GM11168 (cell line): ENCODE data around the gene XPO4.

Source experiments
- in situ Hi-C: fragments of 300-500 bp; cut with MboI; formaldehyde crosslinking; loops from one replicate; pipeline ENCODE4 v1.12.0; 2022; ENCODE audit warnings: low sequenced_read_pairs; ENCODE audit not compliant: unreplicated experiment

Gene XPO4

DNA sequence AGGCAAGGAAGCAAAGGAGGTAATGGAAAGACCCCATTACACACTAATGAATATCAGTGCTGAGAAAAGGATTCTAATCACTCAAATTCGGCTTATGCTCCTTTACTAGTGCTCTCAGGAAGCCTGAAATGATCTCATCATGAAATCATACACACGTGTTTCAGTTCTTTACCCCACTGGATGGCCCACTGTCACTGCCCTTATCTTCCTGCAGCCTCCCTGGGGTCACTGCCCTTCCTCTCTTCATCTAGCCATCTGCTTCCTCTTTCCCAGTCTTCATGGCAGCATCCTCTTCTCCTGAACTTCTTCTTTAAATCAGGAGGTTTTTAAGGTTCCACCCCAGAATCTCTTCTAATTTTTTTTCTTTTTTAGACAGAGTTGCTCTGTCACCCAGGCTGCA is 100.8 kb downstream of the XPO4 start:
- in situ Hi-C loops, result loop anchor here (25.0 kb wide), 1 partner anchor 614 kb away; the partner anchor contains the start of gene GJB2

DNA sequence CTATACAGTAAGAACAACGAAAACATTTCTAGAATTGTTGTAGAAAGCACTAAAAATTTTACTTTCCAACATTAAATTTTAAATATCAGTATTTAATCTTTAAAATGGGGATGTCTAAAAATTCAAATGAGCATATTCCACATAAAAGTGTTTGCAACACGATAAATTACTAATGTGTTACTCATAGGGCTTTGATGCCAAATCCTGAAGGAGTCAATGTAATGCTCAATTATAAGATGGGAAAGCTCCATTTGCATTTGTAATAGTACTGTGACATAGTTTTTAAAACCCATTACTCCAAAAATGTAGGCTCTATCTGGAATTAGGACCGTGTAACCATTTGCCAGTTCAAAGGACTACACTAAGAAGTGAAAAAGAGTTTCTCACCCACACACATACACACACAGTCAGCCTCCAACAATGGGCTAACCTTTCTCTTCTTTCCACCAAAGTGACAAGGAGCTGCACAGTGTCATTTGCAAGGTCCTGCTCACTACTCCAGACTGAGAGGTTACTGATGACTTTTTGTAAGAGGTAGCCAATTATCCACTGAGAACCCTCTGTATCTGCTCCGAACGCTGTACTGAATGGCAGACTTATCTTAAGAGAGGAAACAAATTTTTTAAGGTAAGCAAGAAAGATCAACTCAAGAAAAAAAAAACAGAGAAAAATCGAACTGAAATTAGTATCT is 102.7 kb downstream of the XPO4 start:
- in situ Hi-C loops, result loop anchor here (25.0 kb wide), 1 partner anchor 613 kb away; the partner anchor contains the start of gene GJB2

DNA sequence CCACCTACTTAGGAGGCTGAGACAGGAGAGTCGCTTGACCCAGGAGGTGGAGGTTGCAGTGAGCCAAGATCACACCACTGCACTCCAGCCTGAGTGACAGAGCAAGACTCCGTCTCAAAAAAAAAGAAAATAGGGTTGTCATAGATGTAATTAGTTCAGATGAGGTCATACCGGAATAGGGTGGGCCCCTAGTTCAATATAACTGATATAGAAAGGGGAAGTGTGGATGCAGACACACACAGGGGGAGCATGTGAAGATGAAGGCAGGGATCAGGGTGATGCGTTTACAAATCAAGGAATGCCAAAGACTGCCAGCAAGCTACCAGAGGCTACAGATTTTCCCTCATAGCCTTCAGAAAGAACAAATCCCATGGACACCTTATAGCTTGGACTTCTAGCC is 104.5 kb downstream of the XPO4 start:
- in situ Hi-C loops, result no loop called here

DNA sequence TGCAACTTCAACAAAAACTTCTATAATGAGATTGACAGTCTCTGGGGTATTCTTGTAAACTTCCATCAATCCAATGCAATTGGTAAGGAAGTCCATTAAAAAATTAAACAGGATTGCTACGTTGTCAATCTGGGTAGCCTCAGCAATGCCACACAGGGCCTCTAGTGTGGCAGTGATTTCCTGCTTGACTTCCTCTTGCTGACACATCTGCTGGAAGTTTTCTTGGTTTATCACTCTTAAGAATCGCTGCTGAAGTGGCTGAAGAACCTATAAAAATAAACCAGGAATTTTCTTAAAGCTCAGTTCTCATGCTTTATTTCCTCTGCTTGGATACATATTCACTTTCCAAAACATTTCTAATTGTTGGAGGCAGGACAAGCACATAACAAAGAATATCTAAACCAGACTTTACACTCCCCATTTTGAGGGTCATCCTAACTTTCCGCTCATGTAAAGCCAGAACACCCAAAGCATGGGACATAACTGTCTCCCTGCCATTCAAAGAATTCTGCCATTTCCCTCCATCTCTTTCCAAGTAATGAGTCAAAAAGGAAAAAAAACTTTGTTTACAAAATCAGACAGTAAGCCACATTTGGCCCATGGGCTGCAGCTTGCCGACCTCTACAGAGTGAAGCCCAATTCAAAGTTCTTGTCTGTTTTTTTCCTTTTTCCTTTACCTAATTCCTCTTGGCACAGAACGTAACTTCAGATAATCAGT is 105.6 kb downstream of the XPO4 start:
- in situ Hi-C loops, result no loop called here

DNA sequence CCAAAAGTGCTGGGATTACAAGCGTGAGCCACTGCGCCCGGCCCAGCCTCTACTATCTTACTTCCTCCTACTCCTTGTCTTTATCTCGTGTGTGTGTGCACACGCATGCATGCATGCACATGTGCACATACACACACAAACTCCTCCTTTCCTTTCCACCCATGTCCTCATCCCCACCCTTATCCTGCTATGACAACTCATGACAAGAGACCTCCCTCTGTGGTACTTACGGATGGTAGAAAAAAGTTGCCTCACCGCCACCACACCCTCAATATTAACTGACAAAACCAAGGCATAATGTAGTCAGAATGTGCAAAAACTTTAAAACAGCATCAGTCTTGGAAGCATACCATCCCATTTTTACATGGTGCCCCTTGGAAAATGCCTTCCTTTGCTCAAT is 112.9 kb downstream of the XPO4 start:
- in situ Hi-C loops, result no loop called here

DNA sequence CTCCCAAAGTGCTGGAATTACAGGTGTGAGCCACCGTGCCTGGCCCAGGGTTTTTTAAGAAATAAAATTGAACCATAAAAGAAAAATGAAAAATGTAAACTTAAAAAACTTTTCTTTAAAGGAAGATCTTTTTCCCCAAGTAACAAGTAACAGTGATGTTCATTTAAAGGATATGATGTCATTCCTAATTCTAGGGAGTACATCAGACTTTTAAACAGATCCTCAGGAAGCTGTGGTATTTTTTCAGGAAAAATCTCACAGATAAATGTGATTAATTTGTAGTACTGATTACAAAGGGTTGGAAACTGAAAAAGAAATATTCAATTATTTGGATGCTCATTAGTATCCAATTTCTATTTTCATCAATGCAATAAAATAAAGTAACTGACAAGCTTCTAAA is 114.2 kb downstream of the XPO4 start:
- in situ Hi-C loops, result no loop called here

DNA sequence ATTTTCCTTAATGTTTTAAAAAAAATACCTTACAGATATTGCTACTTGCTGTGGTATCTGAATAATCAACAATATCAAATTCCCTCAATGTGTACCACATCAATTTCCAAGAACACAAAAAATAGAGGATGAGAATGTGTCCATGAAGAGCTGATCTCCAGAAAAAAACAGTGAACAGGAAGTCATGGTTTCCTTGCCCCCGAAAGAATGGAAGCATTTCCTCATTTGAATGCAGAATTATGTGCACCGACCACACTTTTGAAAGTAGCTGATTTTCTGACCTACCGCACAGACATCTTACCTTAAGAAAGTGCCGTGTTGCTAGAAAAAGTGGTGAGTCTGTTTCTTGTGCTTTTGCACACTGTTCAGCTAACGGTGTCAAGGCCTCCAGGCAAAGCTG is 115.4 kb downstream of the XPO4 start:
- in situ Hi-C loops, result no loop called here

DNA sequence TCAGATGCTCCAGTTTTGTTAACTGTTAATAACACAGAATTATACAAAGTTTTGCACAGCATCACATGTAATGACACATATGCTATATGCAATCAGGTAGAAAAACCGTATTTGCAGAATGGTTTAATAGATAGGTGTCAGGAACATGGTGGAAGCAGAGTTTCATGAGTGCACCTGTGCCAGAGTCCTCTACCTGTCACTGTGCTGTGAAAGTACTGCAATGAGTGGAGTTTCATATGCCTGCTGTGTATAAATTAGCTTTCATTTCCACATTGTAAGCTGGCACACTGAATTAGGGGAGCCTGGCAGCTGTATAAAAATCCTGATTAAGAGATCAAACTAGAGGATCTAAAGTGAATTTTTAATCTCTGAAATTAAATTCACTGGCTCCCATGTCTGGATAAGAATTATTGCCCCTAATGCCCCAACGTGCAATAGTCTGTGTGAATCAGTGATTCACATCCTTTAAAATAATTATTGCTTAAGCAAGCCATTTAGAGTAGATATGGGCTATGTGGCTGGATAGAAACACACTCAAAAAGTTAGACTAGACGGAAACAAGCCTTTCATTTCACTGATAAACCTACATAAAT is 120.3 kb downstream of the XPO4 start:
- in situ Hi-C loops, result no loop called here

DNA sequence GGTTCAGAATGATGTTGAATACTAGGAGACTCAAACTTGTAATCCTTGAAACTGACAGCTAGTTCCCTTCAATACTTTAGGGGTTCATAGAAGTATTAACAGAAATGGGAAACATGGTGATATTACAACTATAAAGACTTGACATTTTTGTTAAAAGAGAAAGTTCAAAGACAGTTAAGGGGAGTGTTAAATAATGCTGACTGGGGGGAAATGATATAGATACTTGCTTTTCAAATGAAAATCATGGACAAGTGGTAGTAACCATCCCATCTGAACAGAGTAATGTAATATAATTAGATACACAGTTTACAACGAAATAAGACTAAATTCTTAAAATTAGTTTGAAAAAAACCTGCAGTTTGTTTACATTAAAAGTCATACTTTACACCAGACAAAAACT is 122.2 kb downstream of the XPO4 start:
- in situ Hi-C loops, result no loop called here

DNA sequence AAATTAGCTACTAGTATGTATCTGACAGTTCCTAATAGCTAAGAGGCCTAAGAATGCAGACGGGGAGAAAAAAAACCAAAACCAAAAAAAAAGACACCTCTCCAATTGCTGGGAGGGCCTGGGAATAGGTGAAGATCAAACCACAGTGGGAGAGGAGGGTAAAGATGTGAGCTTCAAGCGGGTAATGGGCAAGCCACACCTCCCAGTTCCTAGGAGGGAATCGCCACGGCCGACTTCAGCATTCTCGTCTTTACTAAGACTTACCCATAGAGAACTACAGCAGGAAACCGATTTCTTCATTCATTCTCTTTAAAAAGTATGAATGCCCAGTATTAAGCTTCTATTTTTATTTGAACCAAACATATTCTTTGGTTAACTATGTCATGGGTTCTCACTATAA is 123.1 kb downstream of the XPO4 start:
- in situ Hi-C loops, result no loop called here

DNA sequence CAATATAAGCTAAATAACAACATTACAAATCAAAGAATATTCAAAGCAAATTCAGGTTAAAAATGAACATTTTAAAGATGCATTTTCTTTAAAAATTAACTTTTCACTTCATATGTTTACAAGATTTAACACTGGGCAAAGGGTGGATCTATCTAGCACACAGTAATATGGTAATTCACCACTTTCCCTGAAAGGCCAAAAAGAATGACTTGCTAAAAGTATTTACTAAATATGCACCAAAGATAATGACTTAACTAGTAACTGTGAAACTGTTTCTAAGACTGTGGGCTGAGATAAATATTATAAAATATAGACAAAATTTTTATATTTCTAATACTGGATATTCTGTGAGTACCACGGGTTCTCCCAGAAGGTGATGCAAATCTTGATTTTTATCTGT is 124.2 kb downstream of the XPO4 start:
- in situ Hi-C loops, result no loop called here

DNA sequence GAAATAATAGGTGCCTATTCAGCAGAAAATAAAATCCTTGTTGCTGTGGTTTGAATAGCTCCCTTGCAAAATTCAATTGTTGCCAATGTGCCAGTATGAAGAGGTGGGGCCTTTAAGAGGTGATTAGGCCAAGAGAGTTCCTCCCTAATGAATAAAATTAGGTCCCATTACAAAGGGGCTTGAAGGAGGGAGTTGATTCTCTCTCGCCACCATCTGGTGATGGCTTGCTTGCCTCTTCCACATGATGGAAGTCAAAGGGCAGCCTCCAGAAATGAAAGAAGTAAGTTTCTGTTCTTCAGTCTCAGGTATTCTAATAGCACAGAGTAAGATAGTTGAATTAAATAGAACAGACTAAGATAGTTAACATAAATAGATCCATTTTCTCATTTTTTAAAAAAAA is 125.8 kb downstream of the XPO4 start:
- in situ Hi-C loops, result no loop called here

DNA sequence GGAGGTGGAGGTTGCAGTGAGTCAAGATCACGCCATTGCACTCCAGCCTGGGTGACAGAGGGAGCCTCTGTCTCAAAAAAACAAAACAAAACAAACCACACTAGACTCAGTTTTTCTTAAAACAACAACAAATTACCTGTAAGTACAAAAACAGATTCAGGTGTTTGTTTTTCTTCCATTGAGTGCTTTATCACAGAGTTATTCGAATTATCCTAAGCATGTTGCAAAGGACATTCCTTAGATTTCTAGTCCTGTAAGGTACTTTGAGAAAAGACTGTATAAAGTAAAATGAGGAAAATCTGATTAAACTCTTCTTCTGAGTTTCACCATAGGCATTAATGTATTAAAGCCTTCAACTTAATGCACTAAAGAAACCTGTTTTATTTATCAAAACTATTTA is 126.6 kb downstream of the XPO4 start:
- in situ Hi-C loops, result no loop called here

DNA sequence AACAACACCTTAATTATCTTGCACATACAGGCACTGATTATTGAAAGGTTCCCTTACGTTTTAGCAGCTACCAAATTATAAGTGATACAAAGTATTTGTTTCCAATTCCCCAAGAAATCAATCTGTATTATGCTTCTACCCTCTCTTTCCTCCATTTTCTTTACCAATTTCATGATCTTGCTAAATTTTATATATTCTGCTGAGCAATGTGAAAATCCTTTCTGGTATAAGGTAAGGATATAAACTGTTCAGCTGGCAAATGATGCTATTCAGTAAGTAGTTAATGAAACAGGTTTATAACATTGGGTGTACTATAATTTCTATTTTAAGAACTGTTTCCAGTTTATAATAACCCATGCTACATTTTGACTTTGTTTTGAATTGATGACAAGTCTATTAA is 127.8 kb downstream of the XPO4 start:
- in situ Hi-C loops, result no loop called here

DNA sequence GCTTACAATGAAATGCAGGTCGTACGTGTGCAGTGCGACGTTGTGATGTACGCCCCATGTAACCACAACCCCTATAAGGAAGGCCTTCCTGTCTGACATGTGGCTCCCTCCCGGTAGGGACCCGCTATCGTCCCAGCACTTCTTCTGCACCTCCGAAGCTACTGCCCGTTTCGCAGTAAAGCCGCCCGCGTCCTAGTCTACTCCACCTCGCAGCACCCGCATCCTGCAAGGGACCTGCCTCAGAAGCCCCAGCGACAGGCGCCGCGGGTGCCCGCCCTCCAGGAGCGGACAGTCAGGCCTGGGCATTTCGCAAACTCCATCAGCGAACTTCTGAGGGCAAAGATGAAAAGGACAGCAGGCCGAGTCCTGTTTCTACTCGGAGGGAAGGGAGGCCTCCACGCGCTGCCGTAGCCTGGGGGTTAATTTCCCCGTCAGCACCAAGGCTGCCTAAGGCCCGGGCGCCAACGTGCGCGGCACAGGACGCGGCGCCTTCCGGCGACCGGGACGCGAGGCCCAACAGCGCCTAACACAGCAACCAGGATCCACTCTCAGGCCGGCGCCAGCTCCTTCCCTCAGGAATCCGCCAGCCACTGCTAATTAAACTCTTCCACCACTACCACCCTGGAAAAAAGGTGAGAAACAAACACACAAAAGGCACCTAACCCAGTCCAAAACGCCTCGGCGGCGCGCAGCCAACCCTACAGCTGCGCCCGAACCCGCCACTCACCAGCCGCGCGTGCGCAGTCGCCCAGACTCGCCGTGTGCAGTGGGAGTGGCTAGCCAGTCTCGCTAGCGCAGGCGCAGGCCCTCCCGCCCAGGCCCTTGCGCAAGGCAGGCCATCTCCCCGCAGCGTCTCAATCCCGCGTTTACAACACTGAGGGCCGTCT is 129.1 kb downstream of the XPO4 start, which contains the start of gene EEF1AKMT1:
Gene EEF1AKMT1, minus strand, starts transcription at position 768 of the 887 bp plus-strand sequence. CDS start 16,363 bp downstream, outside the sequence.
- in situ Hi-C loops, result no loop called here

DNA sequence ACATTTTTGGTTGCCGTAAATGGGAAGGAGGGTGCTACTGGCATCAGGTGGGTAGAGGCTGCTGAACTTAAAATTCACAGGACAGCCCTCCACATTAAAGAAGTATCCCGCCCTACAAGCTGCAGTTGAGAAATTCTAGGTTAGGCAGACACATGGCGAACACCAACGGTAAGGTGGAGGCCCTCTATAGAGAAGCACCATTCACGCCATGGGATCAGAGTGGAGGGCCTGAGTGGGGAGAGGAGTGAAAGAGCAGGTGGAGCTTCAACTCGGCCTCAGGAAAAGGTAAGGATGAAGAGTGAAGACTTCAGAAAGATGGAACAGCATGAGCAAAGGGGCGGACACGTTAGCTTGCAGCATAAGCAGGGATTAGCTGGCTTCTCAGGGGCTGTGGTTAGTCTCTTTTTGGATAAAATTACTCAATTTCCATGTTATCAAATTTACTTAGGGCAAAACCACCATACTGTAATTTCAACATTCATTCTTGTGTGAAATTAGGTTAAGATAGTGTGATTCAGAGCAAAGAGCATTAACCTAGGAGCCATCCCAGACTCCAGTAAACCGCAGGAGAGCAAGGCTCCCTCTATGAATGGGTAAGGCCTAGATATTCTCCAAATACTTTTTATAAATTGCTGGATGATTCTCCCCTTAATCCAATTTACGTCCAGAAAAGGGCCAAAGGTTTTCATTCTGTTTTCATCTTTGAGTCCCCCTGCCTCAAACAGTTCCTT is 130.0 kb downstream of the XPO4 start:
- in situ Hi-C loops, result no loop called here

DNA sequence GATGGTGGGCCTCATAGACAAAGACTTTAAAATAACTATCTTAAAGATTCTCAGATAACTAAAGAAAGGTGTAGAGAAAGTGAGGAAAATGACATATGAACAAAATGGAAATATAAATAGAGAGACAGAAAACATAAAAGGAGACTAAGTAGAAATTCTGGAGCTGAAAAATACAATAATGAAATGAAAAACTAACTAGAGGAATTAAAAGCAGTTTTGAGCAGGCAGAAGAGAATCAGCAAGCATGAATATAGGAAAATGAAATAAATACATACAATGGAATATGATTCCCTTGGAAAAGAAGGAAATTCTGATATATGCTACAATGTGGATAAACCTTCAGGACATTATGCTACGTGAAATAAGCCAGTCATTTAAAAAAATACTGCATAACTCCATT is 132.7 kb downstream of the XPO4 start:
- in situ Hi-C loops, result no loop called here

DNA sequence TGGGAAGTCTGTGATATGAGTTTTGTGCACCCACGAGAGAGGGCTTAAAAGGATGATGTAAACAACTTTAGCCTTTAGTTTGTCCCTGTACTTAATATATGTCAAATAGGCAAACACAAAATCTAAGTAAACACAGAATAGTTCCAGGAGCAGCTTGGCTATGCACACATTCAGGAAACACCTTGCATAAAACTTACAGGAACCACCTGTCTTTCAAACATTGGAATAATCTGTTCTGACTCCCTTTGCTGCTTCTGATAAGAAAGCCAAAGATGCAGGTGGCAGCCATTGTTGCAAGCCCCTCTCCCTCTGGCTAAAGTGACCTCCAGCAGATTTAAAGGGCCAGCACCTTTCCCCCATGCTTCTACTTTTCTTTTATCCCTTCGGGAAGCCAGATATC is 133.5 kb downstream of the XPO4 start:
- in situ Hi-C loops, result no loop called here

DNA sequence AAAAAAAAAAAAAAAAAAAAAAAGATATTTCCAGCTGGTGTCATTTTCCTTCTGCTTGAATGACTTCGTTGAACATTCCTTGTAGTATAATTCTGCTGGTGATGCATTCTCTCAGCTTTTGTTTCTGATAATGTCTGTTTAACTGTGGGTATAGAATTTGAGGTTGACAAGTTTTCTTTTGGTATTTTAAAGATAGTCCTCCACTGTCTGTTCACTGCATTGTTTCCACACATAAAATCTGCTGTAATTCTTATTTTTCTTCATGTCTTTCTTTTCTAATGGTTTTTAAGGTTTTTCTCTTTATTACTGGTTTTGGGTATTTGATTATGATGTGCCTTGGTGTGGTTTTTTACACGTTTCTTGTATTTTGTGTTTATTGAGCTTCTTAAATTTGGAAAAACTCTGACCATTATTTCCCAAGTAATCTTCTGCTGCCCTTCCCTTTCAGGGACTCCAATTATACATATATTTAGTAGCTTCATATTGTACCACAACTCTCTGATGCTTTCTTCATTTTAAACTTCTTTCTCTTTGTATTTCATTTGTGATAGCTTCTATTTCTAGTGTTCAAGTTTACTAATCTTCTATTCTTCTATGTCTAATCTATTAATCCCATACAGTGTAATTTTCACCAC is 135.1 kb downstream of the XPO4 start:
- in situ Hi-C loops, result no loop called here
